LNCAP (cell line): Measurements from ENCODE around the gene POFUT2.

Experiments used
- TF ChIP-seq, protein P1 (sequence below): fragments of 450-650 bp; IDR thresholded peaks from 2 replicates; pipeline ENCODE4 v1.5.1; 2017; ENCODE audit warnings: mild to moderate bottlenecking

The POFUT2 gene

DNA sequence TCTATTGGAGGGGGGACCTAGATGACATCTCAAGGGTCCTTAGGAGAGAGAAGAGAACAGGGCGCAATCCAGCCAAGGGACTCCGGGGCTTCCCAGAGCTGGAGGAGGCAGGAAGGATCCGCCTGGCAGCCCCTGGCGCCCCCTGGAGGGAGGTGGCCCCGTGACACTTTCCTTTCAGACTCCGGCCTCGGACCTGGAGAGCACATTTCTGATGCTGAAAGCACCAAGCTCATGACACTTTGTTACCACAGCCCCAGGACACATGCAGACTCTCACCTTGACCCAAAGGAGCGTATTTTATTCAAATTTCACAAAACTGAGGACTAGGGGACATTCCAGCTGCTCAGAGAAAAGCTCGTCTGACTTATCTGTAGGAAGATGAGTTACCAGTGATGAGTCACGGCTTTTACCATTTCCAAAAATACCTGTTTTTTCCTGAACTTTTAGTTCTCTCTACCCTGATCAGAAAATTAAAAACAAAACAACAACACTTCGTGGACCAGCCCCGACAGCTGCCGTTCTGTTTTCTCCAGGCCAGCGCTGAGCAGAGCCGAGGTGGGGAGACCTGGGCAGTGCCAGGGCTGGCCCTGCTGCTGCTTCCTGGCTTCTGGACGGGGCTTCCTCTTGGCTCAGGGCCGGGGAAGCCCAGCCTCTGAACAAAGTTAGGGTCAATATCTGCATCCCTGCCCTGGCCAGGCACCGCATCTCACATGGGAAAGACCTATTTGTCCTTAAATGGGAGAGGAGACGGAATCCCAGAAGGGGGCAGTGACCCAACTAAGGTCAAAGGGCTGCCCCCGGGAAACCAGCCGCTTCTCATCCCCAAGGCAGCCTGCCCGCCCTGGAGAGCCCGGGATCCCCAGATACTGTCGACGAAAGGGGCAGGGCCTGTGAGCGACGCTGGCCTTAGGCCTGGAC is 21.6 kb upstream of the POFUT2 start:
- TF ChIP-seq, protein P1, sequence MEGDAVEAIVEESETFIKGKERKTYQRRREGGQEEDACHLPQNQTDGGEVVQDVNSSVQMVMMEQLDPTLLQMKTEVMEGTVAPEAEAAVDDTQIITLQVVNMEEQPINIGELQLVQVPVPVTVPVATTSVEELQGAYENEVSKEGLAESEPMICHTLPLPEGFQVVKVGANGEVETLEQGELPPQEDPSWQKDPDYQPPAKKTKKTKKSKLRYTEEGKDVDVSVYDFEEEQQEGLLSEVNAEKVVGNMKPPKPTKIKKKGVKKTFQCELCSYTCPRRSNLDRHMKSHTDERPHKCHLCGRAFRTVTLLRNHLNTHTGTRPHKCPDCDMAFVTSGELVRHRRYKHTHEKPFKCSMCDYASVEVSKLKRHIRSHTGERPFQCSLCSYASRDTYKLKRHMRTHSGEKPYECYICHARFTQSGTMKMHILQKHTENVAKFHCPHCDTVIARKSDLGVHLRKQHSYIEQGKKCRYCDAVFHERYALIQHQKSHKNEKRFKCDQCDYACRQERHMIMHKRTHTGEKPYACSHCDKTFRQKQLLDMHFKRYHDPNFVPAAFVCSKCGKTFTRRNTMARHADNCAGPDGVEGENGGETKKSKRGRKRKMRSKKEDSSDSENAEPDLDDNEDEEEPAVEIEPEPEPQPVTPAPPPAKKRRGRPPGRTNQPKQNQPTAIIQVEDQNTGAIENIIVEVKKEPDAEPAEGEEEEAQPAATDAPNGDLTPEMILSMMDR = peak; percentile 54

DNA sequence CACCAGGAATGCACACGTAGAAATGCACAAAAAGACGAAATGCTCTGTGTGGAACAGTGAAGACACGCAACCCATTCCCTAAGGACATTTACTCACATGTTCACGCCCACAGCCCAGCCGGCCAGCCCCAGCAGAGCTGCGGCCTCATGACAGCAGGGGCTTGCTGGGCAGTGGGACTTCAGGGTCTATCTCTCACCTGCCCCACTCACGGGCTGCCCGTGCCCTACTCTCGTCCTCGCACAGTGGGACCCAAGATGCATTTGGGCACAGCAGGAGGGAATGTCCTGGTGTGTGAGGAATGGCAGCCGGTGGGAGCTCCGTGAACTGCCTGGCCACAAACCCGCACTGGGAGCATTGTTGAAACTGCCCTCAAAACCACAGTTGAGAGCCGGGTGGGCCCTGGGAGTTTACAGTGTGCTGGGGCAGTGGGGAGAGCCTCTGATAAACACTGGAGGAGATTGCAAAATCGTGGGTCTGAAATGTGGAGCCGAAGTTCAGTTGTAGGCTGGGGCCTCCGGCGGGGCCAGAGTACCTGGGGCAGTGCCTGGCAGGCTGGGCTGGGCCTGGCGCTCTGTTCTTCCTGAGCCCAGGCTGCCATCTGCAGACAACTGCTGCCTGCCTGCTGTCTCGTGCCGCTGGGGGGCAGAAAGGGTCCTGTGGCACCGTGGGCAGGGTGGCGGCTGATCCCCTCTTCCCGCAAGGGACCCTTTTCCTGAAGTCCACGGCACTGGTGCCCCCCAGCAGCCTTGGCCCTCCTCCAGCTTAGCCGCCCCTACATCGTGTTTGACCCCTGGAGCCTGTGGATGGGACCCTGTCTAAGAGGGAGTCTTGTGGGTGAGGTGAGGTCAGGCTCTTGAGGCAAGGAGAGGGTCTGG is 20.7 kb upstream of the POFUT2 start:
- TF ChIP-seq, protein P1 = no peak

DNA sequence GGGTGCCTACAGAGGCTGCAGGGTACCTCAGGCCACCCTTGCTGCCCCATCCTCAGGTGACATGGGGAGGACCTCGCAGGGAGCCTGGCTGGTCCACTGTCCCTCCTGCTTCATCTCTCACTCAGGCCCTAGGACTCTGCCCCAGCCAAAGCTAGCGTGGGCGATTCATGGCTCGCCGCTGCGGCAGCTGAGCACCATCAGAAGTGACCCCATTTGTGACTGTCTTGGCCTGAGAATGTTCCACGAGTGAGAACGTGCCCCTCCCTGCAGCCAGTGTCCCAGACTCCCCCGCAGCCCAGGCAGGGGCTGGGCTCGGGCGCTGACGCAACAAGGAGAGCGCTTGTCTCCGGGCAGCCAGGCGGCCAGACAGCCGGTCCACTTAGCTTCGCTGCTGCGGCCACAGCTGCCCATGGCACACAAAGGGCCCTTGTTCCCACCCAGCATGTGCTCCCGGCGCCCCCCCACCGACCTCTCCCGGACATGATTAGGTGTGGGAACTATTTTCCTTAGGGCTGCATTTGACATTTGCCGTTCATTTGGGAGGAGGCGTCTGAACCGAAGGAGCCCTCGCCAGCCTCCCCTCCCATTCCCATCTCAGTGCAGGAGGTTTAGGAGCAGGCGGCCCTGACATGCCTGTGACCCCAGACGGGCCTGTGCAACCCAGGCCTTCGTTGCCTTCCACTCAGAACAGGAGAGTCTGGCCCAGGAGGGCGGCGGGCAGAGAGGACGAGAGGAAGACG is 19.3 kb upstream of the POFUT2 start:
- TF ChIP-seq, protein P1 = no peak

DNA sequence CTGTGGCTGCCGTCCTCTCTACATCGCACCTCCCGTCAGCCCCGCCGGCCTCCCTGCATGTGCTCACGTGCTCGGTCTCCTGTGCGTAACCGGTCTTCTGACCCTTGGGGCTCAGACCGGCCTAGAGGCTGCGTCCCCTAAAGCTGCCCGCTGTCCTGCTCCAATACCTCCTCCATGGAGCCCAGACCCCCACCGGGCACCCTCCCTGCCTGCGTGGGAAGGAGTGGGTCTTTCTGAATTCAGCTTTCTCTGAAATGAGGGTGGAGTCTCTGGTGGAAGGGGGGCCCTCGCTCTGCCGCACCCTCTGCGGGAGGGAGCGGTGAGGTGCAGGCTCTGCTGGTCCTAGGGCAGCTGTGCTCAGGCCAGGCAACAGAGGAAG is 18.7 kb upstream of the POFUT2 start:
- TF ChIP-seq, protein P1 = no peak

DNA sequence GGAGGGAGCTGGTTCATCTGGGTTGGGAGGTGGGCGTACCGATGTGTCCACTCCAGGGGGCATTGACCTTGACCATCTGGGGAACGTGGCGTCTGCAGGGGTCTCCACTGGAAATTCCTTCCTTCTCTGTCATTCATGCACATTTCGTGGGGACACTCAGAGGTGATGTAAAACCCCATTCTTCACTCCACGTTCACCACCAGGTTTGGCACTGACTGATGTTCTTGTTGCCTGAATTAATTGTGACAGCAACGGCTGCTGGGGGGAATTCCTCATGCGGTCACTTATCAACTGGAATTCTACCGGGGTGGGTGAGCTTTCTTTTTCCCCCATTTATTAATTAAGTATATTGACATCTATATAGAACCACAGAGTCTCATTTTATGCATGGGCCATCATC is 18.1 kb upstream of the POFUT2 start:
- TF ChIP-seq, protein P1 = no peak

DNA sequence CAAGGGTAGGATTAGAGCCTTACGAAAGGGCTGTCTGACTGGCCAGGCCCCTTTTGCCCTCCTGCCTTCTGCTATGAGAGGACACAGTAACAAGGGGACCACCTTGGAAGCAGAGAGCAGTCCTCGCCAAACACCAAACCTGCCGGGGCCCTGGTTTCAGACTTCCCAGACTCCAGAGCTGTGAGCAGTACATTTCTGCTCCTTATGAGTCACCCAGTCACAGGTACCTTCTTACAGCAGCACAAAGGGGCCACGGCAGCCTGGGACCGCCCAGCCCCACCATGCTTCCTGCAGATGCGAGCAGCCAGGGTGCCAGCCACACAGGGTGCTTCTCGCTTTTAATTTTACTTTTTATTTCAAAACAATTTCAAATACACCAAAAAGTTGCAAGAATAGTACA is 17.2 kb upstream of the POFUT2 start:
- TF ChIP-seq, protein P1 = no peak

DNA sequence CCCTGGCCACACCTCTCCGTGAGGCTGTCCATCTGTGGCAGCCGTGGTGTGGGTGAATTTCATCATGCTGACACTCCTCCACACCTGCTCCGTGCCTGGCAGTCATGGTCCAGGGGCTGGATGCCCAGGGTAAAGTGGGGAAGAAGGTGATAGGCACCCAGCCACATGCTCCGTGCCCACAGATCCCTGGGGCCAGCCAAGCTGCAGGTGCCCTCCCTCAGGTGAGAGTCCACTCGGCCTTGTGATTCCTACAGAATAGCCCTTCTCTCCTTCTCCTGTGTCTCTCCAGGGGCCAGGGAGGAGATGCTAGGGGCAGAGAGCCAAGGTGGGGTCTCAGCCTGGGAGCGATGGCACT is 16.8 kb upstream of the POFUT2 start:
- TF ChIP-seq, protein P1 = no peak
